Measurements from ENCODE around the gene ARL3. TPM values are rescaled to one million over a fixed set of nuclear protein-coding genes. Genes with fewer than 3 reads are reported as not detected.
A peak's percentile ranks its signal among the peaks of the same experiment; 100 is the strongest.

Gene ARL3
- total and polyA plus RNA-seq, 2 experiments from 2014 or later, result 8.5 to 22.6 TPM

- TF ChIP-seq, protein P1, sequence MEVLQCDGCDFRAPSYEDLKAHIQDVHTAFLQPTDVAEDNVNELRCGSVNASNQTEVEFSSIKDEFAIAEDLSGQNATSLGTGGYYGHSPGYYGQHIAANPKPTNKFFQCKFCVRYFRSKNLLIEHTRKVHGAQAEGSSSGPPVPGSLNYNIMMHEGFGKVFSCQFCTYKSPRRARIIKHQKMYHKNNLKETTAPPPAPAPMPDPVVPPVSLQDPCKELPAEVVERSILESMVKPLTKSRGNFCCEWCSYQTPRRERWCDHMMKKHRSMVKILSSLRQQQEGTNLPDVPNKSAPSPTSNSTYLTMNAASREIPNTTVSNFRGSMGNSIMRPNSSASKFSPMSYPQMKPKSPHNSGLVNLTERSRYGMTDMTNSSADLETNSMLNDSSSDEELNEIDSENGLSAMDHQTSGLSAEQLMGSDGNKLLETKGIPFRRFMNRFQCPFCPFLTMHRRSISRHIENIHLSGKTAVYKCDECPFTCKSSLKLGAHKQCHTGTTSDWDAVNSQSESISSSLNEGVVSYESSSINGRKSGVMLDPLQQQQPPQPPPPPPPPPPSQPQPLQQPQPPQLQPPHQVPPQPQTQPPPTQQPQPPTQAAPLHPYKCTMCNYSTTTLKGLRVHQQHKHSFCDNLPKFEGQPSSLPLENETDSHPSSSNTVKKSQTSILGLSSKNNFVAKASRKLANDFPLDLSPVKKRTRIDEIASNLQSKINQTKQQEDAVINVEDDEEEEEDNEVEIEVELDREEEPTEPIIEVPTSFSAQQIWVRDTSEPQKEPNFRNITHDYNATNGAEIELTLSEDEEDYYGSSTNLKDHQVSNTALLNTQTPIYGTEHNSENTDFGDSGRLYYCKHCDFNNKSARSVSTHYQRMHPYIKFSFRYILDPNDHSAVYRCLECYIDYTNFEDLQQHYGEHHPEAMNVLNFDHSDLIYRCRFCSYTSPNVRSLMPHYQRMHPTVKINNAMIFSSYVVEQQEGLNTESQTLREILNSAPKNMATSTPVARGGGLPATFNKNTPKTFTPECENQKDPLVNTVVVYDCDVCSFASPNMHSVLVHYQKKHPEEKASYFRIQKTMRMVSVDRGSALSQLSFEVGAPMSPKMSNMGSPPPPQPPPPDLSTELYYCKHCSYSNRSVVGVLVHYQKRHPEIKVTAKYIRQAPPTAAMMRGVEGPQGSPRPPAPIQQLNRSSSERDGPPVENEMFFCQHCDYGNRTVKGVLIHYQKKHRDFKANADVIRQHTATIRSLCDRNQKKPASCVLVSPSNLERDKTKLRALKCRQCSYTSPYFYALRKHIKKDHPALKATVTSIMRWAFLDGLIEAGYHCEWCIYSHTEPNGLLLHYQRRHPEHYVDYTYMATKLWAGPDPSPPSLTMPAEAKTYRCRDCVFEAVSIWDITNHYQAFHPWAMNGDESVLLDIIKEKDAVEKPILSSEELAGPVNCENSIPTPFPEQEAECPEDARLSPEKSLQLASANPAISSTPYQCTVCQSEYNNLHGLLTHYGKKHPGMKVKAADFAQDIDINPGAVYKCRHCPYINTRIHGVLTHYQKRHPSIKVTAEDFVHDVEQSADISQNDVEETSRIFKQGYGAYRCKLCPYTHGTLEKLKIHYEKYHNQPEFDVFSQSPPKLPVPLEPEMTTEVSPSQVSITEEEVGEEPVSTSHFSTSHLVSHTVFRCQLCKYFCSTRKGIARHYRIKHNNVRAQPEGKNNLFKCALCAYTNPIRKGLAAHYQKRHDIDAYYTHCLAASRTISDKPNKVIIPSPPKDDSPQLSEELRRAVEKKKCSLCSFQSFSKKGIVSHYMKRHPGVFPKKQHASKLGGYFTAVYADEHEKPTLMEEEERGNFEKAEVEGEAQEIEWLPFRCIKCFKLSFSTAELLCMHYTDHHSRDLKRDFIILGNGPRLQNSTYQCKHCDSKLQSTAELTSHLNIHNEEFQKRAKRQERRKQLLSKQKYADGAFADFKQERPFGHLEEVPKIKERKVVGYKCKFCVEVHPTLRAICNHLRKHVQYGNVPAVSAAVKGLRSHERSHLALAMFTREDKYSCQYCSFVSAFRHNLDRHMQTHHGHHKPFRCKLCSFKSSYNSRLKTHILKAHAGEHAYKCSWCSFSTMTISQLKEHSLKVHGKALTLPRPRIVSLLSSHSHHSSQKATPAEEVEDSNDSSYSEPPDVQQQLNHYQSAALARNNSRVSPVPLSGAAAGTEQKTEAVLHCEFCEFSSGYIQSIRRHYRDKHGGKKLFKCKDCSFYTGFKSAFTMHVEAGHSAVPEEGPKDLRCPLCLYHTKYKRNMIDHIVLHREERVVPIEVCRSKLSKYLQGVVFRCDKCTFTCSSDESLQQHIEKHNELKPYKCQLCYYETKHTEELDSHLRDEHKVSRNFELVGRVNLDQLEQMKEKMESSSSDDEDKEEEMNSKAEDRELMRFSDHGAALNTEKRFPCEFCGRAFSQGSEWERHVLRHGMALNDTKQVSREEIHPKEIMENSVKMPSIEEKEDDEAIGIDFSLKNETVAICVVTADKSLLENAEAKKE (CRISPR knock-in tag; IDR thresholded peaks at IDR 0.05), result no peak
- TF ChIP-seq POLR2AphosphoS5 (IDR thresholded peaks at IDR 0.05; ENCODE audit: low read depth) (peak; percentile 79), EZH2phosphoT487 (IDR thresholded peaks at IDR 0.05; ENCODE audit: unreplicated experiment) (no peak), ETS1 (IDR thresholded peaks at IDR 0.05) (0 out of 2 replicates have a peak, but pooled peaks have one; percentile 28)
Measured at GRCh38 chr10:102714621-102715455, 641 bp upstream of the ARL3 start, which contains the start of gene SFXN2 (continued).

- Histone ChIP-seq H3K27ac (ENCODE audit: low read depth) (peak overlapping the region; percentile 90), H3K79me2 (replicated peaks; ENCODE audit: insufficient read depth) (peaks cover 85% of the 10 kb centered on the region), H3F3A (replicated peaks; ENCODE audit: low read depth) (peaks cover 8% of the 10 kb centered on the region; the same call in 1 of the 2 replicates), H2AFZ (peak overlapping the region; percentile 70), H3K36me3 (ENCODE audit: insufficient read depth) (peaks cover 11% of the 10 kb centered on the region; the same call in 1 of the 2 replicates), H3K4me1 (ENCODE audit: insufficient read depth) (peaks cover 34% of the 10 kb centered on the region), H4K20me1 (replicated peaks; ENCODE audit: insufficient read depth) (peaks cover 26% of the 10 kb centered on the region), H3K27me3 (ENCODE audit: insufficient read depth) (no peaks in the 10 kb centered on the region), H3K4me3 (peak overlapping the region; percentile 98), H3K4me2 (peak overlapping the region; percentile 93), H3K9me2 (ENCODE audit: insufficient read depth) (no peaks in the 10 kb centered on the region)
- H3K9me3 Mint-ChIP-seq, result no peaks in the 10 kb centered on the region
- H3K36me3 Mint-ChIP-seq (ENCODE audit: low read depth), result peaks cover 18% of the 10 kb centered on the region
- peak overlapping the region; percentile 69 for H3K27ac Mint-ChIP-seq
- H3K4me1 Mint-ChIP-seq, result peaks cover 41% of the 10 kb centered on the region
- peak overlapping the region; percentile 90 for H3K4me3 Mint-ChIP-seq
- peaks cover 2% of the 10 kb centered on the region for H3K27me3 Mint-ChIP-seq (ENCODE audit: insufficient read depth, low read depth, poor library complexity)
- DNase-seq (ENCODE audit: low spot score), result no peak
- peak; percentile 67 for ATAC-seq
- TF ChIP-seq, protein P1 (CRISPR knock-in tag; IDR thresholded peaks at IDR 0.05), result no peak
Measured at GRCh38 chr10:102713539-102713813, 721 bp downstream of the ARL3 start.
